ENCODE results near the gene NPC2.

- TF ChIP-seq CTCF (conservative IDR thresholded peaks at IDR 0.05; ENCODE audit: low read length): no peak
- no peak for TF ChIP-seq EZH2phosphoT487 (IDR thresholded peaks at IDR 0.05; ENCODE audit: borderline replicate concordance)
Measured at GRCh38 chr14:74476107-74476506, 17.0 kb downstream of the NPC2 start.

All from Loucy (cell line).